H1 (cell line): ENCODE data around the gene GNA12. TPM values are rescaled to one million over a fixed set of nuclear protein-coding genes. Genes with fewer than 3 reads are reported as not detected.

Source experiments
- CTCF ChIA-PET: fragments of 300-600 bp; sonication (Branson Sonifier 250); formaldehyde crosslinking; loops from one replicate; lab custom pipeline; 2021; ENCODE audit not compliant: partially characterized antibody; lab: Charles Lee
- POLR2A ChIA-PET: fragments of 300-600 bp; sonication (Branson Sonifier 250); formaldehyde crosslinking; loops from one replicate; lab custom pipeline; 2021; ENCODE audit warnings: inconsistent platforms; ENCODE audit not compliant: partially characterized antibody; lab: Charles Lee
- DNase-seq, 2 experiments: peaks; one replicate each; pipeline versions ENCODE4 v3.0.0 to v3.0.0-alpha.2; 2010 to 2022; ENCODE audit warnings: low spot score in 2 of 2, low read depth in 1 of 2, mixed read lengths in 1 of 2
- FAIRE-seq: peaks from 2 replicates; lab custom pipeline; 2011; peaks lifted over from hg19 to GRCh38; lab: Jason Lieb, UNC
- H2AFZ ChIP-seq: 2 replicates; pipeline ENCODE4 v1.8.1; 2012; ENCODE audit warnings: low read length, inconsistent platforms
- H2AK5ac ChIP-seq: 2 replicates; pipeline ENCODE4 v1.6.1; 2013; ENCODE audit warnings: low read depth, low read length
- H2BK120ac ChIP-seq: replicated peaks from 2 replicates; pipeline ENCODE3; 2013; ENCODE audit warnings: low read depth, low read length, inconsistent platforms
- H2BK12ac ChIP-seq: 2 replicates; pipeline ENCODE4 v1.6.1; 2013; ENCODE audit warnings: low read depth, low read length
- H2BK15ac ChIP-seq: 2 replicates; pipeline ENCODE4 v1.6.1; 2013; ENCODE audit warnings: low read length
- H2BK20ac ChIP-seq: 2 replicates; pipeline ENCODE4 v1.6.1; 2013; ENCODE audit warnings: low read length
- H2BK5ac ChIP-seq: 2 replicates; pipeline ENCODE4 v1.6.1; 2013; ENCODE audit warnings: low read depth, low read length
- H3K14ac ChIP-seq: 2 replicates; pipeline ENCODE4 v1.6.1; 2013; ENCODE audit warnings: inconsistent platforms; ENCODE audit not compliant: insufficient read length
- H3K18ac ChIP-seq: 2 replicates; pipeline ENCODE4 v1.6.1; 2013; ENCODE audit warnings: low read length; ENCODE audit errors: extremely low read depth
- H3K23ac ChIP-seq: 2 replicates; pipeline ENCODE4 v1.6.1; 2013; ENCODE audit warnings: inconsistent platforms; ENCODE audit not compliant: insufficient read length
- H3K23me2 ChIP-seq: 2 replicates; pipeline ENCODE4 v1.6.1; 2013; ENCODE audit warnings: low read depth, low read length
- H3K27ac ChIP-seq: 2 replicates; pipeline ENCODE4 v1.6.1; 2011; ENCODE audit warnings: low read depth, low read length, inconsistent platforms
- H3K27me3 ChIP-seq, 4 experiments: replicated peaks in 1 of 4; 1 replicate in 1 of 4; 2 replicates in 3 of 4; pipeline versions ENCODE4 v1.6.1 to v1.8.1; 2011 to 2013; ENCODE audit warnings: low read length in 3 of 4, mild to moderate bottlenecking in 3 of 4, inconsistent platforms in 2 of 4, mixed read lengths in 2 of 4, moderate library complexity in 1 of 4; ENCODE audit not compliant: control insufficient read depth in 3 of 4, insufficient read depth in 3 of 4; ENCODE audit errors: extremely low read depth in 1 of 4
- H3K36me3 ChIP-seq, 4 experiments: 2 replicates each; pipeline versions ENCODE4 v1.6.1 to v1.8.1; 2011 to 2013; ENCODE audit warnings: mild to moderate bottlenecking in 4 of 4, low read length in 3 of 4, moderate library complexity in 2 of 4, control low read depth in 1 of 4, inconsistent platforms in 1 of 4; ENCODE audit not compliant: insufficient read depth in 4 of 4, control insufficient read depth in 2 of 4
- H3K4ac ChIP-seq: replicated peaks from 2 replicates; pipeline ENCODE3; 2013; ENCODE audit warnings: low read length, low read depth, mixed read lengths, inconsistent platforms; ENCODE audit not compliant: insufficient read length
- H3K4me1 ChIP-seq, 4 experiments: replicated peaks in 1 of 4; 1 replicate in 1 of 4; 2 replicates in 3 of 4; pipeline versions ENCODE4 v1.6.1 to v1.8.1; 2011 to 2013; ENCODE audit warnings: low read length in 3 of 4, inconsistent platforms in 2 of 4, mixed read lengths in 1 of 4; ENCODE audit not compliant: insufficient read depth in 4 of 4, control insufficient read depth in 3 of 4
- H3K4me2 ChIP-seq, 2 experiments: 2 replicates each; pipeline versions ENCODE4 v1.6.1 to v1.8.1; 2011 to 2013; ENCODE audit warnings: low read depth in 2 of 2, low read length in 2 of 2, control low read depth in 1 of 2, inconsistent platforms in 1 of 2, mild to moderate bottlenecking in 1 of 2; ENCODE audit not compliant: insufficient read depth in 1 of 2
- H3K4me3 ChIP-seq, 4 experiments: fragments of 200-600, 300-600 bp in 1 of 4; sonication (generic), shearing (Covaris generic), sonication (Bioruptor Twin) in 1 of 4; 2 replicates each; pipeline versions ENCODE4 v1.5.1 to v1.8.1; 2011 to 2016; ENCODE audit warnings: low read length in 4 of 4, low read depth in 3 of 4, control low read depth in 2 of 4, inconsistent platforms in 2 of 4, mild to moderate bottlenecking in 2 of 4, mixed read lengths in 1 of 4, moderate library complexity in 1 of 4; ENCODE audit not compliant: insufficient read depth in 2 of 4; ENCODE audit errors: extremely low read depth in 1 of 4
- H3K56ac ChIP-seq: replicated peaks from 2 replicates; pipeline ENCODE3; 2013; ENCODE audit warnings: low read depth, mild to moderate bottlenecking, mixed read lengths, low read length, inconsistent platforms; ENCODE audit not compliant: insufficient read length
- H3K79me1 ChIP-seq: 2 replicates; pipeline ENCODE4 v1.6.1; 2013; ENCODE audit warnings: low read depth, low read length, control low read depth
- H3K79me2 ChIP-seq, 2 experiments: 2 replicates each; pipeline versions ENCODE4 v1.6.1 to v1.8.1; 2012 to 2013; ENCODE audit warnings: low read length in 2 of 2, mild to moderate bottlenecking in 2 of 2, inconsistent platforms in 1 of 2; ENCODE audit not compliant: insufficient read depth in 2 of 2, control insufficient read depth in 1 of 2
- H3K9ac ChIP-seq, 4 experiments: replicated peaks in 1 of 4; 1 replicate in 1 of 4; 2 replicates in 3 of 4; pipeline versions ENCODE4 v1.6.1 to v1.8.1; 2011 to 2013; ENCODE audit warnings: low read depth in 3 of 4, low read length in 3 of 4, control low read depth in 2 of 4, mild to moderate bottlenecking in 2 of 4, moderate library complexity in 2 of 4, inconsistent platforms in 1 of 4; ENCODE audit errors: extremely low read depth in 1 of 4
- H3K9me3 ChIP-seq, 2 experiments: 2 replicates each; pipeline versions ENCODE4 v1.6.1 to v1.8.1; 2012 to 2013; ENCODE audit warnings: mild to moderate bottlenecking in 2 of 2, moderate library complexity in 2 of 2, control low read depth in 1 of 2, inconsistent platforms in 1 of 2, low read depth in 1 of 2, low read length in 1 of 2, mixed read lengths in 1 of 2; ENCODE audit not compliant: insufficient read depth in 2 of 2
- H4K20me1 ChIP-seq, 2 experiments: replicated peaks in 1 of 2; 2 replicates each; pipeline versions ENCODE3 to v1.8.1; 2011 to 2013; ENCODE audit warnings: inconsistent platforms in 2 of 2, low read length in 2 of 2, mild to moderate bottlenecking in 1 of 2; ENCODE audit not compliant: insufficient read depth in 2 of 2, control insufficient read depth in 1 of 2
- H4K5ac ChIP-seq: 2 replicates; pipeline ENCODE4 v1.6.1; 2013; ENCODE audit warnings: low read length, low read depth, mixed read lengths, inconsistent platforms; ENCODE audit not compliant: insufficient read length
- H4K8ac ChIP-seq: 2 replicates; pipeline ENCODE4 v1.8.0; 2013; ENCODE audit warnings: mild to moderate bottlenecking, moderate library complexity, low read length, inconsistent platforms; ENCODE audit not compliant: insufficient read depth; ENCODE audit errors: extremely low read depth
- H4K91ac ChIP-seq: replicated peaks from 2 replicates; pipeline ENCODE3; 2013; ENCODE audit warnings: low read length, mixed read lengths, inconsistent platforms; ENCODE audit not compliant: insufficient read length
- ASH2L ChIP-seq: fragments of 200-600, 300-600 bp; sonication (generic); IDR thresholded peaks from one replicate; pipeline ENCODE4 v1.7.1; 2017; ENCODE audit warnings: low read length
- ATF3 ChIP-seq: IDR thresholded peaks from 2 replicates; pipeline ENCODE4 v1.6.1; 2011; ENCODE audit warnings: low read depth, mild to moderate bottlenecking, low read length; ENCODE audit not compliant: insufficient read depth
- CBX5 ChIP-seq: fragments of 300-800, 300-1000 bp; sonication (generic); IDR thresholded peaks from 2 replicates; pipeline ENCODE4 v1.7.1; 2016; ENCODE audit warnings: antibody characterized with exemption, low read length, low read depth
- CHD2 ChIP-seq: IDR thresholded peaks from 2 replicates; pipeline ENCODE4 v1.6.1; 2012; ENCODE audit warnings: low read length, improper control_type of control experiment
- SIN3A ChIP-seq, 2 experiments: IDR thresholded peaks in 1 of 2; conservative IDR thresholded peaks in 1 of 2; 2 replicates each; pipeline ENCODE4 v1.6.1; 2011 to 2012; ENCODE audit warnings: low read length in 2 of 2, improper control_type of control experiment in 1 of 2, low read depth in 1 of 2, mild to moderate bottlenecking in 1 of 2
- SIRT6 ChIP-seq: IDR thresholded peaks from one replicate; pipeline ENCODE4 v1.7.1; 2012; ENCODE audit warnings: low read length, inconsistent platforms
- SRF ChIP-seq: IDR thresholded peaks from 2 replicates; pipeline ENCODE4 v1.6.1; 2011; ENCODE audit warnings: mild to moderate bottlenecking, low read depth, low read length, moderate library complexity
- TAF1 ChIP-seq: IDR thresholded peaks from 2 replicates; pipeline ENCODE4 v1.6.1; 2011; ENCODE audit warnings: mild to moderate bottlenecking, low read depth, low read length
- TAF7 ChIP-seq: optimal IDR thresholded peaks from 2 replicates; pipeline ENCODE3; 2011; ENCODE audit warnings: low read depth, mild to moderate bottlenecking, inconsistent platforms, low read length, moderate library complexity, borderline replicate concordance
- USF2 ChIP-seq: IDR thresholded peaks from 2 replicates; pipeline ENCODE4 v1.6.1; 2011; ENCODE audit warnings: low read length, improper control_type of control experiment
- WGBS, 2 experiments: shearing (Covaris generic) in 1 of 2; methylation state at CpG; one replicate each; pipeline versions ENCODE4 v1.1.6 to v1.1.7; 2013 to 2015; ENCODE audit warnings: low lambda C conversion rate in 2 of 2, mixed read lengths in 2 of 2, inconsistent platforms in 1 of 2, low coverage in 1 of 2, missing lambda C conversion rate in 1 of 2; ENCODE audit not compliant: insufficient replicate concordance in 2 of 2, insufficient coverage in 1 of 2, insufficient read length in 1 of 2; ENCODE audit errors: extremely low coverage in 1 of 2, missing lambda C conversion rate in 1 of 2; 5-methylcytosine and 5-hydroxymethylcytosine counted together
- polyA plus RNA-seq, 7 experiments: library from polyadenylated mRNA; depleted of rRNA in 3 of 7; stranded (reverse) in 5 of 7; unstranded in 2 of 7; fragments of >200 nt in 5 of 7; fragments of 200-250 nt in 2 of 7; gene quantifications; 1 replicate in 5 of 7; 2 replicates in 1 of 7; 4 replicates in 1 of 7; pipeline versions ENCODE4 v1.2.1 to v1.2.3, GENCODE V29; 2011 to 2013; ENCODE audit warnings: missing spikeins in 2 of 7, mixed read lengths in 2 of 7
- total RNA-seq: library from RNA; stranded (reverse); fragmentation: NEBNext Ultra II Directional; extraction: Animal tissue kit (Norgen Biotek cat#: 25700); gene quantifications from 2 replicates; pipeline ENCODE4 v1.2.1, GENCODE V29; 2021

The GNA12 gene
- total and polyA plus RNA-seq, 2 of the 8 experiments (the other 6 are each of a cell fraction or from before 2014, with no cell fraction given), result 96.5 to 109 TPM

- TF ChIP-seq TAF1 (no peak), SIN3A (conservative IDR thresholded peaks at IDR 0.05 in 1 of 2, IDR thresholded peaks at IDR 0.05 in 1 of 2; ENCODE audit: low read depth in 1 of 2, low read length in 2 of 2) (no peak), SRF (no peak), USF2 (no peak), TAF7 (no peak), ASH2L (no peak), CBX5 (no peak), SIRT6 (no peak), CHD2 (no peak), ATF3 (no peak)
- FAIRE-seq (no peak), DNase-seq (no peak)
- no peak overlapping the region for H3K56ac ChIP-seq
- WGBS, 2 experiments, result 88% methylated on average over 2 of the region's 2 CpGs; no CpG with 5 or more reads in 1 of the 2 experiments
- H3K36me3 ChIP-seq, result peaks cover 0 to 2% (median 0%) of the 10 kb centered on the region in 4 experiments; a peak in 1 of 8 replicates
- no peak overlapping the region for H4K8ac ChIP-seq
- no peak overlapping the region for H2AFZ ChIP-seq
- H2BK20ac ChIP-seq, result no peak overlapping the region
- peaks cover 17 to 79% of the 10 kb centered on the region in 2 experiments for H3K79me2 ChIP-seq
- no peak overlapping the region for H3K27ac ChIP-seq
- H3K79me1 ChIP-seq, result peaks cover 18% of the 10 kb centered on the region
- H3K4me2 ChIP-seq, result no peak overlapping the region
- no peak overlapping the region for H3K23ac ChIP-seq
- 0 out of 2 replicates have a peak overlapping the region, but pooled peaks have one; percentile 53 for H3K18ac ChIP-seq
- peak overlapping the region; percentile 8 for H3K4ac ChIP-seq
- no peaks in the 10 kb centered on the region for H3K9me3 ChIP-seq
- peak overlapping the region; percentile 13 for H2BK120ac ChIP-seq
- H4K20me1 ChIP-seq, result peaks cover 0 to 3% of the 10 kb centered on the region in 2 experiments
- no peak overlapping the region for H2BK12ac ChIP-seq
- H2BK15ac ChIP-seq, result no peak overlapping the region
- no peaks in the 10 kb centered on the region; the same call in 1 of the 2 replicates for H3K23me2 ChIP-seq
- ChIA-PET CTCF (no interaction called here), POLR2A (interaction anchor here (3.0 kb wide), 1 partner anchor 20 kb away, joined by 14 read pairs; no protein-coding TSS in a partner anchor)
- H3K14ac ChIP-seq, result no peak overlapping the region
- no peak overlapping the region for H4K91ac ChIP-seq
- H2BK5ac ChIP-seq, result peak overlapping the region; percentile 44; the same call in 1 of the 2 replicates
- no peak overlapping the region for H4K5ac ChIP-seq
- no peak overlapping the region for H2AK5ac ChIP-seq
- H3K9ac ChIP-seq, result no peak overlapping the region
- H3K4me3 ChIP-seq, result no peak overlapping the region
- peaks cover 29 to 40% (median 37%) of the 10 kb centered on the region in 4 experiments for H3K4me1 ChIP-seq
- H3K27me3 ChIP-seq, result no peaks in the 10 kb centered on the region
Observed at GRCh38 chr7:2826771-2827170, 17.3 kb downstream of the GNA12 start.
